Activated CD4-positive, alpha-beta memory T cell treated with anti-CD3 and anti-CD28 coated beads, Interleukin-2, amount 10 ng/mL, durations not matched to agents 7 days and 5 days (primary cell): ENCODE measurements around the gene COL6A2. TPM values are rescaled to one million over a fixed set of nuclear protein-coding genes. Genes with fewer than 3 reads are reported as not detected.

ENCODE experiments used
- CTCF ChIA-PET: fragments of 350-600 bp; sonication (Branson Sonifier 250); formaldehyde crosslinking; loops from one replicate; lab custom pipeline; 2021; ENCODE audit warnings: antibody characterized with exemption, inconsistent platforms; lab: Charles Lee
- POLR2A ChIA-PET: fragments of 350-600 bp; sonication (Branson Sonifier 250); formaldehyde crosslinking; loops from one replicate; lab custom pipeline; 2021; ENCODE audit warnings: antibody characterized with exemption; lab: Charles Lee
- DNase-seq: peaks from one replicate; pipeline ENCODE4 v3.0.0-alpha.2; 2020
- H3K27ac Mint-ChIP-seq: one replicate; pipeline ENCODE4 v1.8.0; 2021; ENCODE audit warnings: mild to moderate bottlenecking, mixed read lengths
- H3K27me3 Mint-ChIP-seq: one replicate; pipeline ENCODE4 v1.8.0; 2021; ENCODE audit warnings: mixed read lengths
- H3K36me3 Mint-ChIP-seq: one replicate; pipeline ENCODE4 v1.8.0; 2021; ENCODE audit warnings: low read depth, mixed read lengths
- H3K4me1 Mint-ChIP-seq: one replicate; pipeline ENCODE4 v1.8.0; 2021; ENCODE audit warnings: mixed read lengths
- H3K4me3 Mint-ChIP-seq: one replicate; pipeline ENCODE4 v1.8.0; 2021; ENCODE audit warnings: mild to moderate bottlenecking, mixed read lengths
- H3K9me3 Mint-ChIP-seq: one replicate; pipeline ENCODE4 v1.8.0; 2021; ENCODE audit warnings: mixed read lengths
- total RNA-seq, 2 experiments: library from RNA; stranded (reverse); gene quantifications; one replicate each; pipeline ENCODE4 v1.2.3, GENCODE V29; 2021

Gene COL6A2
- 1 to 10 TPM; 1.1 to 1.6 TPM for total RNA-seq

- DNase-seq, result peak; percentile 42
- Mint-ChIP-seq H3K36me3 (no peaks in the 10 kb centered on the region), H3K4me3 (peak within 1 kb of the TSS; percentile 10), H3K27me3 (peaks cover 34% of the 10 kb centered on the region), H3K27ac (no peak within 1 kb of the TSS), H3K9me3 (peaks cover 1% of the 10 kb centered on the region), H3K4me1 (peaks cover 3% of the 10 kb centered on the region)
- POLR2A ChIA-PET, result interaction anchor here (0.6 kb wide), 1 partner anchor 21 kb away, joined by 3 read pairs; no protein-coding TSS in a partner anchor
- CTCF ChIA-PET, result no interaction called here
Observed at GRCh38 chr21:46097336-46098293, at the start of gene COL6A2. Gene COL6A2, plus strand, starts transcription at chr21:46098112.

- no peaks in the 10 kb centered on the region for H3K36me3 Mint-ChIP-seq
- H3K9me3 Mint-ChIP-seq, result no peaks in the 10 kb centered on the region
- H3K4me3 Mint-ChIP-seq, result no peak overlapping the region
- CTCF ChIA-PET, result interaction anchor here (0.6 kb wide), 1 partner anchor 76 kb away, joined by 3 read pairs; no protein-coding TSS in a partner anchor
- H3K27me3 Mint-ChIP-seq, result peaks cover under 1% of the 10 kb centered on the region
- POLR2A ChIA-PET, result no interaction called here
- no peaks in the 10 kb centered on the region for H3K4me1 Mint-ChIP-seq
- H3K27ac Mint-ChIP-seq, result no peak overlapping the region
- no peak for DNase-seq
Observed at GRCh38 chr21:46048926-46049889, 48.7 kb upstream of the COL6A2 start.

GRCh38 chr21:46049890-46050667 lies 47.8 kb upstream of the COL6A2 start:
- H3K27me3 Mint-ChIP-seq, result no peaks in the 10 kb centered on the region
- H3K36me3 Mint-ChIP-seq, result no peaks in the 10 kb centered on the region
- no peak overlapping the region for H3K27ac Mint-ChIP-seq
- H3K9me3 Mint-ChIP-seq, result no peaks in the 10 kb centered on the region
- H3K4me1 Mint-ChIP-seq, result no peaks in the 10 kb centered on the region
- ChIA-PET CTCF (no interaction called here), POLR2A (no interaction called here)
- peak; percentile 6 for DNase-seq
- no peak overlapping the region for H3K4me3 Mint-ChIP-seq

GRCh38 chr21:46050668-46051378 lies 47.1 kb upstream of the COL6A2 start:
- H3K27me3 Mint-ChIP-seq, result no peaks in the 10 kb centered on the region
- H3K36me3 Mint-ChIP-seq, result no peaks in the 10 kb centered on the region
- H3K4me3 Mint-ChIP-seq, result no peak overlapping the region
- no peaks in the 10 kb centered on the region for H3K4me1 Mint-ChIP-seq
- DNase-seq, result peak; percentile 6
- H3K27ac Mint-ChIP-seq, result no peak overlapping the region
- POLR2A ChIA-PET, result no interaction called here
- CTCF ChIA-PET, result no interaction called here
- H3K9me3 Mint-ChIP-seq, result no peaks in the 10 kb centered on the region

- DNase-seq, result no peak
- H3K4me1 Mint-ChIP-seq, result no peaks in the 10 kb centered on the region
- CTCF ChIA-PET, result no interaction called here
- no peaks in the 10 kb centered on the region for H3K9me3 Mint-ChIP-seq
- POLR2A ChIA-PET, result no interaction called here
- no peaks in the 10 kb centered on the region for H3K27me3 Mint-ChIP-seq
- no peak overlapping the region for H3K27ac Mint-ChIP-seq
- H3K4me3 Mint-ChIP-seq, result no peak overlapping the region
- no peaks in the 10 kb centered on the region for H3K36me3 Mint-ChIP-seq
Observed at GRCh38 chr21:46051379-46051770, 46.5 kb upstream of the COL6A2 start.

GRCh38 chr21:46051821-46052675 lies 45.9 kb upstream of the COL6A2 start:
- H3K4me3 Mint-ChIP-seq, result no peak overlapping the region
- no peak overlapping the region for H3K27ac Mint-ChIP-seq
- no peak for DNase-seq
- POLR2A ChIA-PET, result no interaction called here
- CTCF ChIA-PET, result no interaction called here
- no peaks in the 10 kb centered on the region for H3K27me3 Mint-ChIP-seq
- H3K9me3 Mint-ChIP-seq, result no peaks in the 10 kb centered on the region
- H3K4me1 Mint-ChIP-seq, result no peaks in the 10 kb centered on the region
- no peaks in the 10 kb centered on the region for H3K36me3 Mint-ChIP-seq

- peaks cover 3% of the 10 kb centered on the region for H3K4me1 Mint-ChIP-seq
- H3K9me3 Mint-ChIP-seq, result no peaks in the 10 kb centered on the region
- no peak for DNase-seq
- H3K36me3 Mint-ChIP-seq, result no peaks in the 10 kb centered on the region
- POLR2A ChIA-PET, result no interaction called here
- CTCF ChIA-PET, result no interaction called here
- no peak overlapping the region for H3K4me3 Mint-ChIP-seq
- H3K27me3 Mint-ChIP-seq, result peaks cover 1% of the 10 kb centered on the region
- no peak overlapping the region for H3K27ac Mint-ChIP-seq
Observed at GRCh38 chr21:46052703-46053651, 44.9 kb upstream of the COL6A2 start.

- H3K4me3 Mint-ChIP-seq, result no peak overlapping the region
- no peak overlapping the region for H3K27ac Mint-ChIP-seq
- H3K4me1 Mint-ChIP-seq, result peaks cover 6% of the 10 kb centered on the region
- H3K9me3 Mint-ChIP-seq, result peaks cover 9% of the 10 kb centered on the region
- ChIA-PET POLR2A (no interaction called here), CTCF (no interaction called here)
- H3K36me3 Mint-ChIP-seq, result no peaks in the 10 kb centered on the region
- H3K27me3 Mint-ChIP-seq, result peaks cover 6% of the 10 kb centered on the region
- no peak for DNase-seq
Observed at GRCh38 chr21:46054031-46054430, 43.9 kb upstream of the COL6A2 start.

GRCh38 chr21:46054451-46054881 lies 43.4 kb upstream of the COL6A2 start:
- peaks cover 6% of the 10 kb centered on the region for H3K4me1 Mint-ChIP-seq
- H3K36me3 Mint-ChIP-seq, result no peaks in the 10 kb centered on the region
- H3K27ac Mint-ChIP-seq, result no peak overlapping the region
- H3K9me3 Mint-ChIP-seq, result peaks cover 13% of the 10 kb centered on the region
- CTCF ChIA-PET, result no interaction called here
- no peak overlapping the region for H3K4me3 Mint-ChIP-seq
- POLR2A ChIA-PET, result no interaction called here
- DNase-seq, result no peak
- H3K27me3 Mint-ChIP-seq, result peaks cover 6% of the 10 kb centered on the region

- ChIA-PET POLR2A (no interaction called here), CTCF (no interaction called here)
- peaks cover 17% of the 10 kb centered on the region for H3K9me3 Mint-ChIP-seq
- H3K4me1 Mint-ChIP-seq, result peaks cover 6% of the 10 kb centered on the region
- no peaks in the 10 kb centered on the region for H3K36me3 Mint-ChIP-seq
- no peak overlapping the region for H3K4me3 Mint-ChIP-seq
- no peak overlapping the region for H3K27ac Mint-ChIP-seq
- DNase-seq, result no peak
- peaks cover 6% of the 10 kb centered on the region for H3K27me3 Mint-ChIP-seq
Observed at GRCh38 chr21:46055863-46056281, 42.0 kb upstream of the COL6A2 start.
